ENCODE data around the gene GPR142.

The GPR142 gene

GRCh38 chr17:74358697-74359096, 8.6 kb upstream of the GPR142 start:
- DNase-seq = no peak
- Histone ChIP-seq H3K36me3 (ENCODE audit: control insufficient read depth in 1 of 2, insufficient read depth in 2 of 2, low read depth in 1 of 2, low read length in 2 of 2) (no peaks in the 10 kb centered on the region), H2AK5ac (ENCODE audit: low read length, severe bottlenecking) (no peak overlapping the region), H2BK5ac (ENCODE audit: low read depth, low read length, poor library complexity, severe bottlenecking) (no peak overlapping the region), H3K4ac (ENCODE audit: low read depth in 1 of 2, low read length in 2 of 2) (no peak overlapping the region), H2BK12ac (ENCODE audit: low read length in 2 of 2) (no peak overlapping the region), H4K91ac (ENCODE audit: low read length) (no peak overlapping the region), H3K23ac (ENCODE audit: low read length in 2 of 2) (no peak overlapping the region), H3K14ac (ENCODE audit: low read length in 2 of 2) (no peak overlapping the region), H3K9me3 (ENCODE audit: control insufficient read depth, low read length) (no peaks in the 10 kb centered on the region), H2BK120ac (ENCODE audit: low read depth, low read length) (no peak overlapping the region), H3K4me3 (ENCODE audit: insufficient read depth in 1 of 2, low read depth in 1 of 2, low read length in 2 of 2) (no peak overlapping the region), H3K27ac (ENCODE audit: low read length, poor library complexity, severe bottlenecking) (no peak overlapping the region), H2BK15ac (ENCODE audit: low read depth, poor library complexity, severe bottlenecking) (no peak overlapping the region), H3K18ac (ENCODE audit: low read depth in 1 of 2, low read length in 2 of 2) (no peak overlapping the region), H3K9ac (ENCODE audit: low read length) (no peak overlapping the region), H2AFZ (ENCODE audit: low read depth, low read length) (no peak overlapping the region), H3K4me1 (ENCODE audit: control insufficient read depth, insufficient read depth, low read depth, low read length) (no peaks in the 10 kb centered on the region), H3K79me1 (replicated peaks; ENCODE audit: low read length, poor library complexity, severe bottlenecking) (no peaks in the 10 kb centered on the region), H4K8ac (ENCODE audit: low read length) (no peak overlapping the region), H3K4me2 (ENCODE audit: low read length, poor library complexity, severe bottlenecking) (no peak overlapping the region), H3K27me3 (ENCODE audit: control insufficient read depth in 1 of 2, insufficient read depth in 1 of 2, low read length in 2 of 2) (peaks cover 56 to 97% of the 10 kb centered on the region in 2 experiments)
- WGBS = 73% methylated on average over 9 of the region's 9 CpGs

GRCh38 chr17:74359916-74360315, 7.4 kb upstream of the GPR142 start:
- peaks cover 44 to 87% of the 10 kb centered on the region in 2 experiments for H3K27me3 ChIP-seq (ENCODE audit: control insufficient read depth in 1 of 2, insufficient read depth in 1 of 2, low read length in 2 of 2)
- H2BK120ac ChIP-seq (ENCODE audit: low read depth, low read length) = no peak overlapping the region
- H3K18ac ChIP-seq (ENCODE audit: low read depth in 1 of 2, low read length in 2 of 2) = no peak overlapping the region
- H2BK12ac ChIP-seq (ENCODE audit: low read length in 2 of 2) = no peak overlapping the region
- no peak for DNase-seq
- no peak overlapping the region for H3K4me3 ChIP-seq (ENCODE audit: insufficient read depth in 1 of 2, low read depth in 1 of 2, low read length in 2 of 2)
- H2BK15ac ChIP-seq (ENCODE audit: low read depth, poor library complexity, severe bottlenecking) = no peak overlapping the region
- H3K9me3 ChIP-seq (ENCODE audit: control insufficient read depth, low read length) = no peaks in the 10 kb centered on the region
- H2BK5ac ChIP-seq (ENCODE audit: low read depth, low read length, poor library complexity, severe bottlenecking) = no peak overlapping the region
- no peak overlapping the region for H3K9ac ChIP-seq (ENCODE audit: low read length)
- no peaks in the 10 kb centered on the region for H3K79me1 ChIP-seq (replicated peaks; ENCODE audit: low read length, poor library complexity, severe bottlenecking)
- no peak overlapping the region for H3K27ac ChIP-seq (ENCODE audit: low read length, poor library complexity, severe bottlenecking)
- no peak overlapping the region for H2AK5ac ChIP-seq (ENCODE audit: low read length, severe bottlenecking)
- H3K23ac ChIP-seq (ENCODE audit: low read length in 2 of 2) = no peak overlapping the region
- H3K4me1 ChIP-seq (ENCODE audit: control insufficient read depth, insufficient read depth, low read depth, low read length) = no peaks in the 10 kb centered on the region
- H3K4ac ChIP-seq (ENCODE audit: low read depth in 1 of 2, low read length in 2 of 2) = no peak overlapping the region
- H4K8ac ChIP-seq (ENCODE audit: low read length) = no peak overlapping the region
- H4K91ac ChIP-seq (ENCODE audit: low read length) = no peak overlapping the region
- no peak overlapping the region for H3K14ac ChIP-seq (ENCODE audit: low read length in 2 of 2)
- no peak overlapping the region for H3K4me2 ChIP-seq (ENCODE audit: low read length, poor library complexity, severe bottlenecking)
- no peak overlapping the region for H2AFZ ChIP-seq (ENCODE audit: low read depth, low read length)
- 90% methylated on average over 22 of the region's 22 CpGs for WGBS
- no peaks in the 10 kb centered on the region for H3K36me3 ChIP-seq (ENCODE audit: control insufficient read depth in 1 of 2, insufficient read depth in 2 of 2, low read depth in 1 of 2, low read length in 2 of 2)

GRCh38 chr17:74360899-74361229, 6.4 kb upstream of the GPR142 start:
- Histone ChIP-seq H2AFZ (ENCODE audit: low read depth, low read length) (no peak overlapping the region), H2BK12ac (ENCODE audit: low read length in 2 of 2) (no peak overlapping the region), H3K4me3 (ENCODE audit: insufficient read depth in 1 of 2, low read depth in 1 of 2, low read length in 2 of 2) (no peak overlapping the region), H2BK120ac (ENCODE audit: low read depth, low read length) (no peak overlapping the region), H2BK15ac (ENCODE audit: low read depth, poor library complexity, severe bottlenecking) (no peak overlapping the region), H3K9ac (ENCODE audit: low read length) (no peak overlapping the region), H3K14ac (ENCODE audit: low read length in 2 of 2) (no peak overlapping the region), H3K27me3 (ENCODE audit: control insufficient read depth in 1 of 2, insufficient read depth in 1 of 2, low read length in 2 of 2) (peaks cover 36 to 83% of the 10 kb centered on the region in 2 experiments), H2BK5ac (ENCODE audit: low read depth, low read length, poor library complexity, severe bottlenecking) (no peak overlapping the region), H3K4ac (ENCODE audit: low read depth in 1 of 2, low read length in 2 of 2) (no peak overlapping the region), H3K18ac (ENCODE audit: low read depth in 1 of 2, low read length in 2 of 2) (no peak overlapping the region), H3K79me1 (replicated peaks; ENCODE audit: low read length, poor library complexity, severe bottlenecking) (no peaks in the 10 kb centered on the region), H3K27ac (ENCODE audit: low read length, poor library complexity, severe bottlenecking) (no peak overlapping the region), H4K8ac (ENCODE audit: low read length) (no peak overlapping the region), H2AK5ac (ENCODE audit: low read length, severe bottlenecking) (no peak overlapping the region), H3K36me3 (ENCODE audit: control insufficient read depth in 1 of 2, insufficient read depth in 2 of 2, low read depth in 1 of 2, low read length in 2 of 2) (no peaks in the 10 kb centered on the region), H3K4me2 (ENCODE audit: low read length, poor library complexity, severe bottlenecking) (no peak overlapping the region), H4K91ac (ENCODE audit: low read length) (no peak overlapping the region), H3K9me3 (ENCODE audit: control insufficient read depth, low read length) (no peaks in the 10 kb centered on the region), H3K4me1 (ENCODE audit: control insufficient read depth, insufficient read depth, low read depth, low read length) (no peaks in the 10 kb centered on the region), H3K23ac (ENCODE audit: low read length in 2 of 2) (no peak overlapping the region)
- 71% methylated on average over 7 of the region's 7 CpGs for WGBS
- no peak for DNase-seq

GRCh38 chr17:74361230-74362068, 5.9 kb upstream of the GPR142 start, which contains the start of gene BTBD17:
Gene BTBD17 (minus strand): TSS chr17:74361868. CDS start chr17:74361819, 49 bp downstream.
- no peaks in the 10 kb centered on the region for H3K36me3 ChIP-seq (ENCODE audit: control insufficient read depth in 1 of 2, insufficient read depth in 2 of 2, low read depth in 1 of 2, low read length in 2 of 2)
- no peaks in the 10 kb centered on the region for H3K79me1 ChIP-seq (replicated peaks; ENCODE audit: low read length, poor library complexity, severe bottlenecking)
- H2BK12ac ChIP-seq (ENCODE audit: low read length in 2 of 2) = no peak within 1 kb of the TSS
- no peak within 1 kb of the TSS for H2AK5ac ChIP-seq (ENCODE audit: low read length, severe bottlenecking)
- no peaks in the 10 kb centered on the region for H3K4me1 ChIP-seq (ENCODE audit: control insufficient read depth, insufficient read depth, low read depth, low read length)
- whole genome bisulfite sequencing = 54% methylated on average over 28 of the region's 28 CpGs
- no peak within 1 kb of the TSS for H2BK15ac ChIP-seq (ENCODE audit: low read depth, poor library complexity, severe bottlenecking)
- DNase-seq = no peak
- H4K91ac ChIP-seq (ENCODE audit: low read length) = no peak within 1 kb of the TSS
- peaks cover 33 to 83% of the 10 kb centered on the region in 2 experiments for H3K27me3 ChIP-seq (ENCODE audit: control insufficient read depth in 1 of 2, insufficient read depth in 1 of 2, low read length in 2 of 2)
- H3K4me2 ChIP-seq (ENCODE audit: low read length, poor library complexity, severe bottlenecking) = no peak within 1 kb of the TSS
- no peak within 1 kb of the TSS for H3K23ac ChIP-seq (ENCODE audit: low read length in 2 of 2)
- H3K4me3 ChIP-seq (ENCODE audit: insufficient read depth in 1 of 2, low read depth in 1 of 2, low read length in 2 of 2) = peak within 1 kb of the TSS in 1 of 2 experiments; percentile 27
- H3K18ac ChIP-seq (ENCODE audit: low read depth in 1 of 2, low read length in 2 of 2) = no peak within 1 kb of the TSS
- H2AFZ ChIP-seq (ENCODE audit: low read depth, low read length) = no peak within 1 kb of the TSS
- H4K8ac ChIP-seq (ENCODE audit: low read length) = no peak within 1 kb of the TSS
- no peak within 1 kb of the TSS for H2BK5ac ChIP-seq (ENCODE audit: low read depth, low read length, poor library complexity, severe bottlenecking)
- H3K9ac ChIP-seq (ENCODE audit: low read length) = no peak within 1 kb of the TSS
- H3K14ac ChIP-seq (ENCODE audit: low read length in 2 of 2) = no peak within 1 kb of the TSS
- H3K27ac ChIP-seq (ENCODE audit: low read length, poor library complexity, severe bottlenecking) = no peak within 1 kb of the TSS
- H3K4ac ChIP-seq (ENCODE audit: low read depth in 1 of 2, low read length in 2 of 2) = no peak within 1 kb of the TSS
- no peak within 1 kb of the TSS for H2BK120ac ChIP-seq (ENCODE audit: low read depth, low read length)
- H3K9me3 ChIP-seq (ENCODE audit: control insufficient read depth, low read length) = no peaks in the 10 kb centered on the region

Data from mesenchymal stem cell (in vitro differentiated cells and primary cell).